PC-3 (cell line): ENCODE results near the gene EEF1E1. TPM values are rescaled to one million over a fixed set of nuclear protein-coding genes. Genes with fewer than 3 reads are reported as not detected.

Experiments used
- ATAC-seq: fragments of 200-7000 bp; cut with Tn5 transposase; 2 replicates; pipeline ENCODE4 v1.9.1; 2020; ENCODE audit warnings: mild to moderate bottlenecking, moderate library complexity
- BruUV-seq: library from RNA; stranded (reverse); fragments of 400-500 nt; replicated peaks from 2 replicates; lab custom pipeline; 2021; lab: Mats Ljungman, UMichigan
- CTCF ChIA-PET: fragments of 300-600 bp; sonication (Branson Sonifier 250); formaldehyde crosslinking; loops from one replicate; lab custom pipeline; 2022; ENCODE audit warnings: antibody characterized with exemption; lab: Charles Lee
- POLR2A ChIA-PET: fragments of 300-600 bp; sonication (Branson Sonifier 250); formaldehyde crosslinking; loops from one replicate; lab custom pipeline; 2022; ENCODE audit warnings: antibody characterized with exemption; ENCODE audit not compliant: unreplicated experiment; lab: Charles Lee
- DNase-seq: peaks from one replicate; pipeline ENCODE4 v3.0.0-alpha.2; 2015
- H2AFZ ChIP-seq: fragments of 300-600 bp; sonication (generic); 2 replicates; pipeline ENCODE4 v1.6.0; 2016; ENCODE audit warnings: antibody characterized with exemption, low read length
- H3F3A ChIP-seq: fragments of 300-600 bp; sonication (generic); one replicate; pipeline ENCODE4 v1.6.0; 2017; ENCODE audit warnings: antibody characterized with exemption, low read length, control low read depth, mild to moderate bottlenecking; ENCODE audit not compliant: unreplicated experiment
- H3K27ac ChIP-seq: fragments of 300-600 bp; sonication (generic); 2 replicates; pipeline ENCODE4 v1.5.1; 2016; ENCODE audit warnings: mild to moderate bottlenecking, low read length
- H3K27me3 ChIP-seq: fragments of 300-600 bp; sonication (generic); 2 replicates; pipeline ENCODE4 v1.6.1; 2016; ENCODE audit warnings: low read length, mixed read lengths
- H3K36me3 ChIP-seq: fragments of 300-600 bp; sonication (generic); 2 replicates; pipeline ENCODE4 v1.6.1; 2016; ENCODE audit warnings: low read depth, mixed run types, low read length, mixed read lengths
- H3K4me1 ChIP-seq: fragments of 300-600 bp; sonication (generic); 2 replicates; pipeline ENCODE4 v1.5.1; 2016; ENCODE audit warnings: low read length; ENCODE audit not compliant: insufficient read depth
- H3K4me2 ChIP-seq: fragments of 300-600 bp; sonication (generic); 2 replicates; pipeline ENCODE4 v1.6.0; 2016; ENCODE audit warnings: low read length
- H3K4me3 ChIP-seq: fragments of 300-600 bp; sonication (generic); 2 replicates; pipeline ENCODE4 v1.5.1; 2016; ENCODE audit warnings: mild to moderate bottlenecking, low read length, mixed read lengths
- H3K79me2 ChIP-seq: fragments of 300-600 bp; sonication (generic); 2 replicates; pipeline ENCODE4 v1.6.1; 2017; ENCODE audit warnings: low read length, mixed read lengths
- H3K9ac ChIP-seq: fragments of 300-600 bp; sonication (generic); 2 replicates; pipeline ENCODE4 v1.6.0; 2016; ENCODE audit warnings: mild to moderate bottlenecking, low read length
- H3K9me2 ChIP-seq: fragments of 300-600 bp; sonication (generic); replicated peaks from 2 replicates; pipeline ENCODE4 v1.6.1; 2016; ENCODE audit warnings: mixed run types, low read length, mixed read lengths
- H3K9me3 ChIP-seq: fragments of 300-600 bp; sonication (generic); 2 replicates; pipeline ENCODE4 v1.6.1; 2016; ENCODE audit warnings: low read length, mixed read lengths
- H4K20me1 ChIP-seq: fragments of 300-600 bp; sonication (generic); 2 replicates; pipeline ENCODE4 v1.6.1; 2016; ENCODE audit warnings: low read length, mixed read lengths
- CTCF ChIP-seq: fragments of 300-600 bp; sonication (generic); conservative IDR thresholded peaks from 2 replicates; pipeline ENCODE4 v1.5.1; 2017; ENCODE audit warnings: antibody characterized with exemption, low read depth, mild to moderate bottlenecking, low read length
- EZH2 ChIP-seq: fragments of 300-600 bp; sonication (generic); IDR thresholded peaks from one replicate; pipeline ENCODE4 v1.6.1; 2017; ENCODE audit warnings: antibody characterized with exemption, mild to moderate bottlenecking, low read length; ENCODE audit not compliant: unreplicated experiment
- EZH2phosphoT487 ChIP-seq: fragments of 300-600 bp; sonication (generic); IDR thresholded peaks from 2 replicates; pipeline ENCODE4 v1.6.1; 2018; ENCODE audit warnings: mild to moderate bottlenecking, antibody characterized with exemption, low read length, borderline replicate concordance
- intact Hi-C: fragments of 100-400 bp; cut with micrococcal nuclease; formaldehyde crosslinking; loops from 2 replicates; pipeline ENCODE4 v1.9.0; 2023
- total RNA-seq: library from RNA; depleted of rRNA; stranded (reverse); fragments of >200 nt; gene quantifications from 2 replicates; pipeline ENCODE4 v1.2.3, GENCODE V29; 2014

EEF1E1 gene
- total RNA-seq, 1 experiment from 2014 or later, result 72.6 TPM

- no peaks in the 10 kb centered on the region for H3K36me3 ChIP-seq
- no peak overlapping the region for H3K4me2 ChIP-seq
- DNase-seq (no peak), ATAC-seq (no peak)
- ChIA-PET CTCF (no interaction called here), POLR2A (interaction anchor here (0.6 kb wide), 1 partner anchor 204 kb away, joined by 8 read pairs; no protein-coding TSS in a partner anchor)
- no peaks in the 10 kb centered on the region for H3K9me3 ChIP-seq
- H3K27me3 ChIP-seq, result no peaks in the 10 kb centered on the region
- H3K9me2 ChIP-seq, result no peaks in the 10 kb centered on the region
- intact Hi-C loops, result no loop called here
- no peak overlapping the region for H3K9ac ChIP-seq
- H3F3A ChIP-seq, result no peaks in the 10 kb centered on the region
- TF ChIP-seq EZH2 (no peak), CTCF (no peak), EZH2phosphoT487 (no peak)
- H2AFZ ChIP-seq, result no peak overlapping the region
- peaks cover 11% of the 10 kb centered on the region for H3K4me1 ChIP-seq
- H3K79me2 ChIP-seq, result no peaks in the 10 kb centered on the region
- H3K4me3 ChIP-seq, result no peak overlapping the region
- no peaks in the 10 kb centered on the region for H4K20me1 ChIP-seq
- no peak overlapping the region for H3K27ac ChIP-seq
- BruUV-seq, result no TSS peak
Measured at GRCh38 chr6:8113131-8113654, 10.8 kb upstream of the EEF1E1 start.

GRCh38 chr6:8110725-8111124 is 8.4 kb upstream of the EEF1E1 start:
- intact Hi-C loops, result no loop called here
- H3K36me3 ChIP-seq, result no peaks in the 10 kb centered on the region
- no peak for ATAC-seq
- H3K4me1 ChIP-seq, result peaks cover 20% of the 10 kb centered on the region
- no peaks in the 10 kb centered on the region for H3K27me3 ChIP-seq
- no peak overlapping the region for H3K4me2 ChIP-seq
- DNase-seq, result no peak
- H3K9me2 ChIP-seq, result no peaks in the 10 kb centered on the region
- no peaks in the 10 kb centered on the region for H3K9me3 ChIP-seq
- BruUV-seq, result no TSS peak
- ChIA-PET CTCF (no interaction called here), POLR2A (no interaction called here)
- no peaks in the 10 kb centered on the region for H4K20me1 ChIP-seq
- H3K9ac ChIP-seq, result no peak overlapping the region
- H3K27ac ChIP-seq, result no peak overlapping the region
- no peak for TF ChIP-seq EZH2phosphoT487
- no peak for TF ChIP-seq EZH2
- TF ChIP-seq CTCF, result no peak
- H3K4me3 ChIP-seq, result no peak overlapping the region
- no peaks in the 10 kb centered on the region for H3K79me2 ChIP-seq
- no peaks in the 10 kb centered on the region for H3F3A ChIP-seq
- H2AFZ ChIP-seq, result no peak overlapping the region

- H3K9me2 ChIP-seq, result no peaks in the 10 kb centered on the region
- no peak for ATAC-seq
- H3K4me3 ChIP-seq, result no peak overlapping the region
- H3K36me3 ChIP-seq, result no peaks in the 10 kb centered on the region
- H3K27ac ChIP-seq, result no peak overlapping the region
- H3K27me3 ChIP-seq, result no peaks in the 10 kb centered on the region
- H3K9ac ChIP-seq, result no peak overlapping the region
- no peaks in the 10 kb centered on the region for H4K20me1 ChIP-seq
- peaks cover 20% of the 10 kb centered on the region for H3K4me1 ChIP-seq
- no peaks in the 10 kb centered on the region for H3K9me3 ChIP-seq
- ChIA-PET CTCF (no interaction called here), POLR2A (no interaction called here)
- no peak for DNase-seq
- intact Hi-C loops, result no loop called here
- no TSS peak for BruUV-seq
- H2AFZ ChIP-seq, result no peak overlapping the region
- TF ChIP-seq EZH2phosphoT487 (no peak), EZH2 (no peak), CTCF (no peak)
- no peak overlapping the region for H3K4me2 ChIP-seq
- H3F3A ChIP-seq, result no peaks in the 10 kb centered on the region
- H3K79me2 ChIP-seq, result no peaks in the 10 kb centered on the region
Measured at GRCh38 chr6:8110117-8110721, 7.9 kb upstream of the EEF1E1 start.
